HG03432 (cell line): ENCODE results near the gene FBXL7.
"Not testable (repeated sequence)": the region's sequence is repeated elsewhere in the genome, so short reads cannot be mapped to it uniquely, and the experiment has no call there.

Experiments
- ATAC-seq: cut with Tn5 transposase; IDR thresholded peaks from one replicate; pipeline ENCODE4 v1.9.1; 2021; ENCODE audit warnings: mild to moderate bottlenecking, moderate library complexity; ENCODE audit not compliant: unreplicated experiment

The FBXL7 gene

GRCh38 chr5:15852949-15853348 lies 353.0 kb downstream of the FBXL7 start:
- no peak for ATAC-seq

DNA sequence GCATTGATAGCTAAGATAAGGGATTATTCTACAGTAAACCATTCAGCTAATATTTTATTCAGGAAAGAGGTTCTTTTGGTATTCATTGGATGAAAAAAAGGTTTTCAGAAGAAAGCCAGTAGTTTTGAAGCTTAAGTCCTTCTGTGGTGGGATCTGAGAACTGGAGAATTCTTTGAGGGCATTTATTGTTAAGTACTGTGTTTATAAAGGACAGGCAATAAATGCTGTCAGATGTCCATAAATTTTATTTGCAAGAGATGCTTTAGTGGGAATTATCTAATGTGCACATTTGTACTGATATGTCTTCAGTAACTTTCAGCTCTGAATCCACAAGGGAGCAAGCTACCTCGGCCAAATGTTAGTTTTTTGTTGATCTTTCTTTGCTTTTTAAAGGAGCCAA lies 358.3 kb downstream of the FBXL7 start:
- ATAC-seq: no peak

- no peak for ATAC-seq
These were observed 364.7 kb downstream of the FBXL7 start for GRCh38 chr5:15864536-15865215.

GRCh38 chr5:15872259-15872658 lies 372.3 kb downstream of the FBXL7 start:
- not testable (repeated sequence) for ATAC-seq

DNA sequence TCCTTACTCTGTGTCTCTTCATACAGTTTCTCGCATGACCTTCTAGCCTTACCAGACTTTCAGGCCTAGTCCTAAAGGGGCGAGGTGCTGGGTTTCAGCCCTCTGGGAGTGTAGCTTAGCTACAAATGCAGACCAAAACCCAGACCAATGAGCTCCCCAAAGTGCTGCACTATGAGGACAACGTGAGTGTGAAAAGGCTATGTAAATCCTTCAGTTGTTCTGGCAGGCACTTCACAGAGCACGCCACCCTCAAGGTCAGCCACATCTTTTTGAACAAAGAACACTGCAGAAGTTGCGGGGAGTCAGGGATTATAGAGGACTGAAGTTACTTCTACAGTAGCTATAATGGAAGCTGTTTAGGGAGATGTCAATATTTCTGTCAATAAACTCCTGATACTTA lies 377.9 kb downstream of the FBXL7 start:
- ATAC-seq: no peak

- ATAC-seq: no peak
These were observed 380.2 kb downstream of the FBXL7 start for GRCh38 chr5:15880201-15880600.

GRCh38 chr5:15885156-15885555 lies 385.2 kb downstream of the FBXL7 start:
- ATAC-seq: no peak

- ATAC-seq: no peak
These were observed 386.2 kb downstream of the FBXL7 start for GRCh38 chr5:15886156-15886555.

GRCh38 chr5:15887093-15887492 lies 387.1 kb downstream of the FBXL7 start:
- no peak for ATAC-seq

- ATAC-seq: no peak
These were observed 389.0 kb downstream of the FBXL7 start for GRCh38 chr5:15889001-15889400.

DNA sequence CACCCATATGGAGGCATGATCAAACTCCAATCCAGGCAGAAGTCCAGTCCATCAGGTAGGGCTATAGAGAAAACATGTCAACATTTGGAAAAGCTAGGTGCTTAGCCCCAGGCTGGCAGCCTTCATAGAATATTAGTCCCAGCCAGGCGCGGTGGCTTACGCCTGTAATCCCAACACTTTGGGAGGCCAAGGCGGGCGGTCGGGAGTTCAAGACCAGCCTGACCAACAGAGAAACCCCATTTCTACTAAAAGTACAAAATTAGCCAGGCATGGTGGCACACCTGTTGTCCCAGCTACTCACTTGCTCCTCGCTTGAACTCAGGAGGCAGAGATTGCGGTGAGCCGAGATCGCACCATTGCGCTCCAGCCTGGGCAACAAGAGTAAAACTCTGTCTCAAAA lies 393.9 kb downstream of the FBXL7 start:
- no peak for ATAC-seq

GRCh38 chr5:15897656-15898055 lies 397.7 kb downstream of the FBXL7 start:
- no peak for ATAC-seq

GRCh38 chr5:15898641-15899040 lies 398.7 kb downstream of the FBXL7 start:
- ATAC-seq: no peak

- no peak for ATAC-seq
These were observed 399.5 kb downstream of the FBXL7 start for GRCh38 chr5:15899481-15899880.

DNA sequence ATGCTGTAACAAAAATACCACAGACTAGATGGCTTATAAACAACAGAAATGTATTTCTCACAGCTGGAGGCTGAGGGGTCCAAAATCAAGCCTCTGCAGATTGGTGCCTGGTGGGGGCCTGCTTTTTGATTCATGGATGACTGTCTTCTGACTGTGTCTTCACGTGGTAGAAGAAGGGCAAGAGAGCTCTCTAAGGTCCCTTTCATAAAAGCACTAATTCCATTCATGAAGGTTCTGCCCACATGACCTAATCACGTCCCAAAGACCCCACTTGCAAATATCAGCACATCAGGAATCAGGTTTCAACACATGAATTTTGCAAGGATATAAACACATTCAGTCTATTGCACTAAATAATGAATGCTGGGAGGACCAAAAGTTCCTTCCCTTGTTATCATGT lies 401.2 kb downstream of the FBXL7 start:
- ATAC-seq: no peak

- no peak for ATAC-seq
These were observed 402.1 kb downstream of the FBXL7 start for GRCh38 chr5:15902066-15902465.

- ATAC-seq: no peak
These were observed 405.2 kb downstream of the FBXL7 start for GRCh38 chr5:15904899-15905830.

- no peak for ATAC-seq
These were observed 414.7 kb downstream of the FBXL7 start for GRCh38 chr5:15914638-15915037.

DNA sequence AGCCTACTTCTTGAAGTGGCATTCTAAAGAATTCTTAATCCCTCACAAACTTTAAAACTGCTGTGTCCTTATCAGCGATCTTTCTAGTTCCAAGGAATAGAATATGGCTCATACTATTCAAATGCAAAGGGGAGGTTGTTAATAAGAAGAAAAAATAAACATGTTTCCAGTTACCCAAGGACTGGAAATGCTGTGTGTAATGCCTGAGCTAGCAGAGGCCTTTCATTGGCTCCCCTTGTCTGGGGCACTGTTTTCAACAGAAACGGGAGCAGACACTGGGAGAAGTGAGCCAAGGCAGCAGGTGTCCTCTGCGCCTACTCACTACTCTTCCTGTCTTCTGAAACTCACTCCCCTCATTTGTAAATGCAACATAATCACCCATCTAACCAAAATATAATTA lies 426.6 kb downstream of the FBXL7 start:
- no peak for ATAC-seq

DNA sequence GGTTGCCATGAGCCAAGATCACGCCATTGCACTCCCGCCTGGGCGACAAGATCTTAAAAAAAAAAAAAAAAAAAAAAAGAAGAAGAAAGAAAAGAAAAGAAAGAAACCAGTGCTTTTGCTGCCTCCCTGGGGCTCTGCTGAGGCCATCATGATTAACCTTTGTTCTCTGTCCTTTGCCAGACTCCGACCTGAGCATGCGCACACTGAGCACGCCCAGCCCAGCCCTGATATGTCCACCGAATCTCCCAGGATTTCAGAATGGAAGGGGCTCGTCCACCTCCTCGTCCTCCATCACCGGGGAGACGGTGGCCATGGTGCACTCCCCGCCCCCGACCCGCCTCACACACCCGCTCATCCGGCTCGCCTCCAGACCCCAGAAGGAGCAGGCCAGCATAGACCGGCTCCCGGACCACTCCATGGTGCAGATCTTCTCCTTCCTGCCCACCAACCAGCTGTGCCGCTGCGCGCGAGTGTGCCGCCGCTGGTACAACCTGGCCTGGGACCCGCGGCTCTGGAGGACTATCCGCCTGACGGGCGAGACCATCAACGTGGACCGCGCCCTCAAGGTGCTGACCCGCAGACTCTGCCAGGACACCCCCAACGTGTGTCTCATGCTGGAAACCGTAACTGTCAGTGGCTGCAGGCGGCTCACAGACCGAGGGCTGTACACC lies 427.9 kb downstream of the FBXL7 start:
- ATAC-seq: no peak

GRCh38 chr5:15929611-15930263 lies 429.8 kb downstream of the FBXL7 start:
- ATAC-seq: no peak
